Activated CD8-positive, alpha-beta memory T cell treated with anti-CD3 and anti-CD28 coated beads for 1 hour (primary cell): Measurements from ENCODE around the gene KCNK4.

ENCODE experiments used
- DNase-seq, 2 donors: peaks; one replicate each; pipeline ENCODE4 v3.0.0-alpha.2; 2020; ENCODE audit warnings: low read depth in 1 of 2; ENCODE audit errors: extremely low read depth in 1 of 2

KCNK4 gene

GRCh38 chr11:64342869-64343745 lies 52.0 kb downstream of the KCNK4 start:
- no peak for DNase-seq

GRCh38 chr11:64343767-64344559 lies 52.9 kb downstream of the KCNK4 start:
- DNase-seq, result no peak

GRCh38 chr11:64344787-64345186 lies 53.7 kb downstream of the KCNK4 start:
- no peak for DNase-seq

- DNase-seq, result no peak
Observed at GRCh38 chr11:64347193-64347867, 56.2 kb downstream of the KCNK4 start.

- DNase-seq, result no peak
Observed at GRCh38 chr11:64348383-64349024, 57.4 kb downstream of the KCNK4 start.

GRCh38 chr11:64349025-64349387 lies 57.9 kb downstream of the KCNK4 start:
- no peak for DNase-seq

- DNase-seq, result no peak
Observed at GRCh38 chr11:64349404-64349803, 58.3 kb downstream of the KCNK4 start.
